Mesendoderm (in vitro differentiated cells): Measurements from ENCODE around the gene CACNA2D2.

ENCODE experiments used
- DNase-seq: peaks from one replicate; pipeline ENCODE4 v3.0.0; 2013
- H2AK5ac ChIP-seq: 2 replicates; pipeline ENCODE4 v1.6.1; 2013; ENCODE audit warnings: low read length, inconsistent platforms
- H2BK120ac ChIP-seq: 2 replicates; pipeline ENCODE4 v1.6.1; 2013; ENCODE audit warnings: low read depth, mild to moderate bottlenecking, low read length, moderate library complexity, mixed read lengths
- H2BK15ac ChIP-seq: replicated peaks from 2 replicates; pipeline ENCODE4 v1.6.1; 2013; ENCODE audit warnings: low read depth, mild to moderate bottlenecking, moderate library complexity
- H2BK5ac ChIP-seq: 2 replicates; pipeline ENCODE4 v1.6.1; 2013; ENCODE audit warnings: low read length, inconsistent platforms
- H3K18ac ChIP-seq: 2 replicates; pipeline ENCODE4 v1.6.1; 2013; ENCODE audit warnings: mild to moderate bottlenecking, low read length, mixed read lengths
- H3K23ac ChIP-seq: one replicate; pipeline ENCODE4 v1.6.1; 2013; ENCODE audit warnings: low read length
- H3K27ac ChIP-seq: 2 replicates; pipeline ENCODE4 v1.5.1; 2013; ENCODE audit warnings: low read depth, mild to moderate bottlenecking, inconsistent platforms, low read length, moderate library complexity
- H3K27me3 ChIP-seq: 2 replicates; pipeline ENCODE4 v1.6.1; 2013; ENCODE audit warnings: low read length, control low read depth, mild to moderate bottlenecking, inconsistent platforms; ENCODE audit not compliant: insufficient read depth, poor library complexity
- H3K36me3 ChIP-seq: 2 replicates; pipeline ENCODE4 v1.6.1; 2013; ENCODE audit warnings: low read length, inconsistent platforms; ENCODE audit not compliant: control insufficient read depth, insufficient read depth
- H3K4ac ChIP-seq: one replicate; pipeline ENCODE4 v1.6.1; 2013; ENCODE audit warnings: low read depth, mild to moderate bottlenecking, low read length, moderate library complexity
- H3K4me1 ChIP-seq: 2 replicates; pipeline ENCODE4 v1.6.1; 2013; ENCODE audit warnings: low read depth, low read length, inconsistent platforms; ENCODE audit not compliant: control insufficient read depth
- H3K4me2 ChIP-seq: 2 replicates; pipeline ENCODE4 v1.6.1; 2013; ENCODE audit warnings: low read length
- H3K4me3 ChIP-seq: 2 replicates; pipeline ENCODE4 v1.5.1; 2013; ENCODE audit warnings: mild to moderate bottlenecking, low read length
- H3K56ac ChIP-seq: one replicate; pipeline ENCODE4 v1.6.1; 2013; ENCODE audit warnings: low read length
- H3K79me1 ChIP-seq: 2 replicates; pipeline ENCODE4 v1.6.1; 2013; ENCODE audit warnings: low read length, inconsistent platforms
- H3K79me2 ChIP-seq: 2 replicates; pipeline ENCODE4 v1.6.1; 2013; ENCODE audit warnings: mild to moderate bottlenecking, low read length; ENCODE audit not compliant: control insufficient read depth, insufficient read depth
- H3K9ac ChIP-seq: 2 replicates; pipeline ENCODE4 v1.6.1; 2013; ENCODE audit warnings: low read length, inconsistent platforms
- H4K5ac ChIP-seq: one replicate; pipeline ENCODE4 v1.6.1; 2013; ENCODE audit warnings: low read length
- H4K8ac ChIP-seq: one replicate; pipeline ENCODE4 v1.6.1; 2013; ENCODE audit warnings: low read depth, mild to moderate bottlenecking, control low read depth, low read length, moderate library complexity
- WGBS: extraction: QIAGEN DNeasy Blood & Tissue Kit; methylation state at CpG from one replicate; pipeline ENCODE4 v1.1.7; 2013; ENCODE audit warnings: low lambda C conversion rate, missing lambda C conversion rate; ENCODE audit not compliant: insufficient coverage; ENCODE audit errors: extremely low coverage; 5-methylcytosine and 5-hydroxymethylcytosine counted together

Gene CACNA2D2

GRCh38 chr3:50444213-50444612, 59.2 kb downstream of the CACNA2D2 start:
- Histone ChIP-seq H3K4me1 (peaks cover 3% of the 10 kb centered on the region), H3K27ac (no peak overlapping the region), H4K8ac (no peak overlapping the region), H3K4me3 (no peak overlapping the region), H3K18ac (no peak overlapping the region), H2BK15ac (no peak overlapping the region), H2AK5ac (no peak overlapping the region), H3K56ac (no peak overlapping the region), H3K23ac (no peak overlapping the region), H3K9ac (no peak overlapping the region), H2BK5ac (no peak overlapping the region), H3K4me2 (no peak overlapping the region), H2BK120ac (no peak overlapping the region), H4K5ac (no peak overlapping the region), H3K27me3 (no peaks in the 10 kb centered on the region), H3K4ac (no peak overlapping the region), H3K36me3 (no peaks in the 10 kb centered on the region), H3K79me1 (no peaks in the 10 kb centered on the region), H3K79me2 (no peaks in the 10 kb centered on the region)
- no CpG with 5 or more reads among the region's 5 CpGs for WGBS
- no peak for DNase-seq

GRCh38 chr3:50442945-50443579, 60.4 kb downstream of the CACNA2D2 start:
- no peak overlapping the region for H3K27ac ChIP-seq

GRCh38 chr3:50441424-50442217, 61.8 kb downstream of the CACNA2D2 start:
- peak; percentile 57 for DNase-seq
- H3K18ac ChIP-seq, result no peak overlapping the region
- no peak overlapping the region for H2AK5ac ChIP-seq
- H2BK5ac ChIP-seq, result no peak overlapping the region
- WGBS, result no CpG with 5 or more reads among the region's 7 CpGs
- H3K4me3 ChIP-seq, result no peak overlapping the region
- H3K36me3 ChIP-seq, result no peaks in the 10 kb centered on the region
- H3K9ac ChIP-seq, result no peak overlapping the region
- no peak overlapping the region for H4K5ac ChIP-seq
- H3K4ac ChIP-seq, result no peak overlapping the region
- no peaks in the 10 kb centered on the region for H3K79me2 ChIP-seq
- H3K23ac ChIP-seq, result no peak overlapping the region
- no peak overlapping the region for H2BK120ac ChIP-seq
- no peak overlapping the region for H4K8ac ChIP-seq
- H3K56ac ChIP-seq, result no peak overlapping the region
- H3K4me2 ChIP-seq, result no peak overlapping the region
- H3K27ac ChIP-seq, result no peak overlapping the region
- H3K27me3 ChIP-seq, result no peaks in the 10 kb centered on the region
- no peak overlapping the region for H2BK15ac ChIP-seq
- H3K4me1 ChIP-seq, result no peaks in the 10 kb centered on the region
- no peaks in the 10 kb centered on the region for H3K79me1 ChIP-seq

More at GRCh38 chr3:50442945-50443579, 60.4 kb downstream of the CACNA2D2 start:
- Histone ChIP-seq H3K18ac (no peak overlapping the region), H2BK5ac (no peak overlapping the region), H3K9ac (no peak overlapping the region), H3K36me3 (no peaks in the 10 kb centered on the region), H2BK15ac (no peak overlapping the region), H4K8ac (no peak overlapping the region), H3K79me2 (no peaks in the 10 kb centered on the region), H3K4ac (no peak overlapping the region), H4K5ac (no peak overlapping the region), H3K23ac (no peak overlapping the region), H3K4me2 (no peak overlapping the region), H3K27me3 (no peaks in the 10 kb centered on the region), H2AK5ac (no peak overlapping the region), H3K4me1 (no peaks in the 10 kb centered on the region), H3K56ac (no peak overlapping the region), H3K4me3 (no peak overlapping the region), H2BK120ac (no peak overlapping the region), H3K79me1 (no peaks in the 10 kb centered on the region)
- no CpG with 5 or more reads among the region's 21 CpGs for WGBS
- DNase-seq, result no peak

- H2AK5ac ChIP-seq, result no peak overlapping the region
- H2BK120ac ChIP-seq, result no peak overlapping the region
- H4K8ac ChIP-seq, result no peak overlapping the region
- H2BK15ac ChIP-seq, result no peak overlapping the region
- H4K5ac ChIP-seq, result no peak overlapping the region
- H3K79me2 ChIP-seq, result no peaks in the 10 kb centered on the region
- H3K36me3 ChIP-seq, result no peaks in the 10 kb centered on the region
- H3K27ac ChIP-seq, result no peak overlapping the region
- DNase-seq, result peak; percentile 70
- H3K4me2 ChIP-seq, result no peak overlapping the region
- H3K4ac ChIP-seq, result no peak overlapping the region
- H3K4me3 ChIP-seq, result no peak overlapping the region
- no peak overlapping the region for H3K18ac ChIP-seq
- H3K56ac ChIP-seq, result no peak overlapping the region
- H3K79me1 ChIP-seq, result no peaks in the 10 kb centered on the region
- no peaks in the 10 kb centered on the region for H3K27me3 ChIP-seq
- no CpG with 5 or more reads among the region's 5 CpGs for WGBS
- no peak overlapping the region for H3K23ac ChIP-seq
- no peak overlapping the region for H3K9ac ChIP-seq
- no peaks in the 10 kb centered on the region for H3K4me1 ChIP-seq
- no peak overlapping the region for H2BK5ac ChIP-seq
Observed at GRCh38 chr3:50436114-50436674, 67.2 kb downstream of the CACNA2D2 start.

- H3K4me3 ChIP-seq, result no peak overlapping the region
- peak overlapping the region; percentile 10 for H2AK5ac ChIP-seq
- H3K4me1 ChIP-seq, result peaks cover 1% of the 10 kb centered on the region
- peak overlapping the region; percentile 5 for H3K9ac ChIP-seq
- no peak overlapping the region for H2BK15ac ChIP-seq
- H2BK5ac ChIP-seq, result no peak overlapping the region
- H3K36me3 ChIP-seq, result no peaks in the 10 kb centered on the region
- no peak overlapping the region for H3K4ac ChIP-seq
- DNase-seq, result peak; percentile 58
- H3K79me2 ChIP-seq, result no peaks in the 10 kb centered on the region
- no peak overlapping the region for H3K18ac ChIP-seq
- H3K79me1 ChIP-seq, result no peaks in the 10 kb centered on the region
- no peak overlapping the region for H3K23ac ChIP-seq
- H2BK120ac ChIP-seq, result no peak overlapping the region
- peak overlapping the region; percentile 66 for H3K56ac ChIP-seq
- H3K4me2 ChIP-seq, result no peak overlapping the region
- no CpG with 5 or more reads among the region's 12 CpGs for WGBS
- no peak overlapping the region for H4K8ac ChIP-seq
- no peak overlapping the region for H3K27ac ChIP-seq
- no peaks in the 10 kb centered on the region for H3K27me3 ChIP-seq
- no peak overlapping the region for H4K5ac ChIP-seq
Observed at GRCh38 chr3:50435371-50436113, 67.9 kb downstream of the CACNA2D2 start.
